GM12878 (cell line): Measurements from ENCODE around the gene RET.

Experiments used
- CEBPB ChIP-seq, 2 experiments: fragments of 150-350 bp in 1 of 2; IDR thresholded peaks; 2 replicates each; pipeline ENCODE4 v1.6.1; 2012 to 2014; ENCODE audit warnings: low read depth in 2 of 2, low read length in 2 of 2, borderline replicate concordance in 1 of 2, inconsistent platforms in 1 of 2
- CHD1 ChIP-seq: IDR thresholded peaks from 2 replicates; pipeline ENCODE4 v1.6.1; 2012; ENCODE audit warnings: low read depth, low read length, improper control_type of control experiment
- CHD4 ChIP-seq: fragments of 200-600 bp; sonication (generic); IDR thresholded peaks from 2 replicates; pipeline ENCODE4 v1.6.1; 2016; ENCODE audit warnings: mild to moderate bottlenecking
- EZH2 ChIP-seq: IDR thresholded peaks from 2 replicates; pipeline ENCODE4 v1.6.1; 2012; ENCODE audit warnings: low read depth, mild to moderate bottlenecking, control low read depth, inconsistent platforms, low read length, borderline replicate concordance; ENCODE audit not compliant: control insufficient read depth
- POLR2AphosphoS5 ChIP-seq: IDR thresholded peaks from 2 replicates; pipeline ENCODE4 v1.6.1; 2011; ENCODE audit warnings: mild to moderate bottlenecking, low read length, inconsistent platforms
- SP1 ChIP-seq: IDR thresholded peaks from one replicate; pipeline ENCODE4 v1.6.1; 2011; ENCODE audit warnings: low read depth, low read length
- SPI1 ChIP-seq: IDR thresholded peaks from 2 replicates; pipeline ENCODE4 v1.6.1; 2011; ENCODE audit warnings: low read depth, mild to moderate bottlenecking, low read length, moderate library complexity, borderline replicate concordance; ENCODE audit not compliant: insufficient read depth
- YY1 ChIP-seq: IDR thresholded peaks from 2 replicates; pipeline ENCODE4 v1.6.1; 2011; ENCODE audit warnings: low read depth, mild to moderate bottlenecking, low read length
- ZNF384 ChIP-seq: IDR thresholded peaks from 2 replicates; pipeline ENCODE4 v1.6.1; 2012; ENCODE audit warnings: low read depth, mild to moderate bottlenecking, low read length, improper control_type of control experiment, borderline replicate concordance
- TF ChIP-seq, protein P1 (sequence below), 3 experiments: IDR thresholded peaks in 2 of 3; conservative IDR thresholded peaks in 1 of 3; 2 replicates each; pipeline ENCODE4 v1.5.1; 2011; ENCODE audit warnings: low read depth in 3 of 3, low read length in 3 of 3, mild to moderate bottlenecking in 3 of 3, control low read depth in 2 of 3, moderate library complexity in 2 of 3, inconsistent platforms in 1 of 3, mixed read lengths in 1 of 3; ENCODE audit not compliant: control insufficient read depth in 2 of 3, insufficient read depth in 1 of 3; ENCODE audit errors: extremely low read depth in 1 of 3
- TF ChIP-seq, protein P2 (sequence below): fragments of 450-650 bp; IDR thresholded peaks from 2 replicates; pipeline ENCODE4 v1.6.1; 2017; ENCODE audit warnings: low read depth, mild to moderate bottlenecking, moderate library complexity

DNA sequence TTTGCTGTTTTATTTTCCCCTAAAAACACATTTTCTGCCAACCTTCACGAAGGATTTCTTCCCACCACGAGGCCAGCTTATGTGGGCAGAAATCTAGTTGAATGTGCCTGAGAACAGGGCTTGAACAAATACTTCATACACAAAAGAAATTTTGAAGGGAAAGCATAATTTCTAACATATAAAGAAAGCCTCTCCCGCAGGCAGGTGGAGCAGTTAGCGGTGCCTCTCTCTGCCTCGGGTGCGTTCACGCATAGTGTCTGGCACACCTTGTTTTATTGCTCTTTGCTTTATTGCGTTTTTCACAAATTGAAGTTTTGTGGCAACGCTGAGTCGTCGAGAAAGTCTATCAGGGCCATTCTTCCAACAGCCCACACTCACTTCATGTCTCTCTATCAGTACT, 54.4 kb downstream of the RET start:
- TF ChIP-seq CHD1 (no peak), SP1 (no peak), SPI1 (no peak), CEBPB (IDR thresholded peaks at IDR 0.05; ENCODE audit: borderline replicate concordance in 1 of 2, low read depth in 2 of 2, low read length in 2 of 2) (no peak), ZNF384 (no peak), CHD4 (no peak), YY1 (no peak), EZH2 (no peak), POLR2AphosphoS5 (no peak)
- TF ChIP-seq, protein P1, sequence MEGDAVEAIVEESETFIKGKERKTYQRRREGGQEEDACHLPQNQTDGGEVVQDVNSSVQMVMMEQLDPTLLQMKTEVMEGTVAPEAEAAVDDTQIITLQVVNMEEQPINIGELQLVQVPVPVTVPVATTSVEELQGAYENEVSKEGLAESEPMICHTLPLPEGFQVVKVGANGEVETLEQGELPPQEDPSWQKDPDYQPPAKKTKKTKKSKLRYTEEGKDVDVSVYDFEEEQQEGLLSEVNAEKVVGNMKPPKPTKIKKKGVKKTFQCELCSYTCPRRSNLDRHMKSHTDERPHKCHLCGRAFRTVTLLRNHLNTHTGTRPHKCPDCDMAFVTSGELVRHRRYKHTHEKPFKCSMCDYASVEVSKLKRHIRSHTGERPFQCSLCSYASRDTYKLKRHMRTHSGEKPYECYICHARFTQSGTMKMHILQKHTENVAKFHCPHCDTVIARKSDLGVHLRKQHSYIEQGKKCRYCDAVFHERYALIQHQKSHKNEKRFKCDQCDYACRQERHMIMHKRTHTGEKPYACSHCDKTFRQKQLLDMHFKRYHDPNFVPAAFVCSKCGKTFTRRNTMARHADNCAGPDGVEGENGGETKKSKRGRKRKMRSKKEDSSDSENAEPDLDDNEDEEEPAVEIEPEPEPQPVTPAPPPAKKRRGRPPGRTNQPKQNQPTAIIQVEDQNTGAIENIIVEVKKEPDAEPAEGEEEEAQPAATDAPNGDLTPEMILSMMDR (IDR thresholded peaks at IDR 0.05 in 2 of 3, conservative IDR thresholded peaks at IDR 0.05 in 1 of 3; ENCODE audit: control insufficient read depth in 2 of 3, extremely low read depth in 1 of 3, insufficient read depth in 1 of 3, low read depth in 3 of 3, low read length in 3 of 3) = no peak
- TF ChIP-seq, protein P2, sequence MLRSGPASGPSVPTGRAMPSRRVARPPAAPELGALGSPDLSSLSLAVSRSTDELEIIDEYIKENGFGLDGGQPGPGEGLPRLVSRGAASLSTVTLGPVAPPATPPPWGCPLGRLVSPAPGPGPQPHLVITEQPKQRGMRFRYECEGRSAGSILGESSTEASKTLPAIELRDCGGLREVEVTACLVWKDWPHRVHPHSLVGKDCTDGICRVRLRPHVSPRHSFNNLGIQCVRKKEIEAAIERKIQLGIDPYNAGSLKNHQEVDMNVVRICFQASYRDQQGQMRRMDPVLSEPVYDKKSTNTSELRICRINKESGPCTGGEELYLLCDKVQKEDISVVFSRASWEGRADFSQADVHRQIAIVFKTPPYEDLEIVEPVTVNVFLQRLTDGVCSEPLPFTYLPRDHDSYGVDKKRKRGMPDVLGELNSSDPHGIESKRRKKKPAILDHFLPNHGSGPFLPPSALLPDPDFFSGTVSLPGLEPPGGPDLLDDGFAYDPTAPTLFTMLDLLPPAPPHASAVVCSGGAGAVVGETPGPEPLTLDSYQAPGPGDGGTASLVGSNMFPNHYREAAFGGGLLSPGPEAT = no peak
